NCI-H1105 (cell line): ENCODE data around the gene ACBD4.

ENCODE experiments used
- DNase-seq: peaks from one replicate; lab custom pipeline; 2025; lab: John Stamatoyannopoulos, UW

Gene ACBD4

DNA sequence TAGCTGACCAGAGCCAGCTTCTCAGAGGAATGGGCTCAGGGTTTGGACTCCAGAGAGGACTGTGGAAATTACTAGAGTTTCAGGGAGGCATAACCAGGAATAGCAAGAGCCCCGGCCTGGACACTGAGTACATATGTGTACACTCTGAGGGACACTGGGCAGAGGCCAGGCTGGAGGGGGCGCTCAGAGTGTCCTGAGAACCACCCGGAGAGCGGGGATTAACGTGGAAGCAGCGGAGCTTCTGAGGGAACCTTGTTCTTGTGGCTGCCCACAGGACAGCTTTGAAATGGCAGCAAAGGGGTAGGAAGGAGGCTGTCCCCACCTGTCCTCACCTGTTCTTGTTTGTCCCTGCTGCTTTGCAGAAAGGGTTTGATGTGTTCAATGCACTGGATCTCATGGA is 31.0 kb upstream of the ACBD4 start:
- no peak for DNase-seq

DNA sequence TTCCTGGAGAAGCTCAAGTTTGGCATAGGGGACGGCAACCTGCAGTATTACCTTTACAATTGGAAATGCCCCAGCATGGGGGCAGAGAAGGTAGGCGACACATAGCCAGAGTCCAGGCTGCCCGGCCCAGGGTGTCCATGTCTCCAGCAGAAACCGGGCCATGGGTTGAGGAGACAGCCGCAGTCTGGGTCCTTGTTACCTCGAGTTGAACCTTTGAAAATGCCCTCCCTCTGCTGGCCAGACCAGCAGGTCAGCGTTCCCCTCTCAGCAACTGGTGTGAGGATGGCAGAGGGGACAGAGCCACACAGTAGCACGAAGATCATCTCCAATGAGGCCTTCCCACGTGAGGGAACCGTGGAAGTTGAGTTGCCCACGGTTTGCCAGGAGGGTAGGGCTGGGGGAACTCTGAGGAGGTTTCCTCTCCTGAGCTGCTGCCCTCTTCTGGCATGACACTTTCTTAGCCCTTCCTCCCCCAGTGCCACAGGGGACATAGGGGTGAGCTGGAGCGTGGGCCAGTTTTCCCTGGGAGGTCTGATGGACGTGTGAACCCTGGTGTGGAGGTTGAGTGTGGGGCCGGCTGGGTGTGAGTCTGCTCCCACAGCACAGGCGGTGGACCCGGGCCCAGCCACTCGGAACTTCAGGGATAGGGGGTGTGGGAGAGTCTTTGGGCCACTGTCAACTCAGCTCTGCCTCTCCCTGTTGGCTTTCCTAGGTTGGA is 30.4 kb upstream of the ACBD4 start:
- no peak for DNase-seq

GRCh38 chr17:45106096-45106495 is 29.4 kb upstream of the ACBD4 start:
- no peak for DNase-seq

GRCh38 chr17:45106582-45106981 is 28.9 kb upstream of the ACBD4 start:
- DNase-seq = no peak

- DNase-seq = no peak
These were observed 28.0 kb upstream of the ACBD4 start for GRCh38 chr17:45107293-45108010.

- DNase-seq = no peak
These were observed 27.4 kb upstream of the ACBD4 start for GRCh38 chr17:45108051-45108450.

DNA sequence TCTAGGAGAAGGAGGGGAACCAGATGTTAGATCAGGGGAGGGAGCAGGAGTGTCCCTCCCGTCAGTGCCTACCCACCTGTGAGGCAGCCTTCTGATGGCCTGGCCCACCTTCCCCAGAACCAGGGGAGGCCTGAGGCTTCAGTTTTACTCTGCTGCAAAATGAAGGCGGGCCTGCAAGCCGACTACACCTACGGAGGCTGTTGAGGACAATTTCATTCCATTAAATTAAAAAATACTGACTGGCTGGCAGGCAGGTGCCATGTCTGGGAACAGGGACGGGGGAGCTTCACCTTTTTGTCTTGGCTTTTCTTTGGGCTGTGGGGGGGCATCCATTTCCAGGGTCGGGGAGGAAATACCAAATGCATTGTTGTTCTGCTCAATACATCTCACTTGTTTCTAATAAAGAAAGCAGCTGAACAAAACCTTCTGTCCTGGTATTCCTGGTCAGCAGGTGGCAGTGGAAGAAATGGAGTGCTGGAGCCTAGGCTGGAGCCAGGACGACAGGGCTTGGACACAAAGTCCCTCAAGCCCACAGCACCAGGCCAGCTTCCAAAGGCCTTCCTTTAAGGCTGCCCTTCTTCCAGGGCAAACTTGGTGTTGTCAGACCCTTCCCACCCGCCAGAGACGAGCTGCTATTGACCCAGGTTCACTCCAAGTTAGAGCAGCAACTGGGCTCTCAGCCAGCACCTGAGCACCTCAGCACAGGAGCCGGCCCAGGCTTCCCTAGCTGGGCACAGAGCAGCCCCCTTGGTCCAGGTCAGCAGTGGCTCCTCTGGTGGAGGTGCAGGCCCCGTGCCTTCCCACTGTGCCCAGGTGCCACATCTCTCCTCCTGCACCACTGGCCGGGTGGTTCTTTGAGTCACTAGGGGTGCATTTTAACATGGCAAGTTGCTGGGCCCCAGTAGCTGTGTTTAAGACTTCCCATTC is 26.6 kb upstream of the ACBD4 start:
- no peak for DNase-seq

- no peak for DNase-seq
These were observed 24.5 kb upstream of the ACBD4 start for GRCh38 chr17:45110676-45111611.

GRCh38 chr17:45111850-45112249 is 23.6 kb upstream of the ACBD4 start:
- no peak for DNase-seq

DNA sequence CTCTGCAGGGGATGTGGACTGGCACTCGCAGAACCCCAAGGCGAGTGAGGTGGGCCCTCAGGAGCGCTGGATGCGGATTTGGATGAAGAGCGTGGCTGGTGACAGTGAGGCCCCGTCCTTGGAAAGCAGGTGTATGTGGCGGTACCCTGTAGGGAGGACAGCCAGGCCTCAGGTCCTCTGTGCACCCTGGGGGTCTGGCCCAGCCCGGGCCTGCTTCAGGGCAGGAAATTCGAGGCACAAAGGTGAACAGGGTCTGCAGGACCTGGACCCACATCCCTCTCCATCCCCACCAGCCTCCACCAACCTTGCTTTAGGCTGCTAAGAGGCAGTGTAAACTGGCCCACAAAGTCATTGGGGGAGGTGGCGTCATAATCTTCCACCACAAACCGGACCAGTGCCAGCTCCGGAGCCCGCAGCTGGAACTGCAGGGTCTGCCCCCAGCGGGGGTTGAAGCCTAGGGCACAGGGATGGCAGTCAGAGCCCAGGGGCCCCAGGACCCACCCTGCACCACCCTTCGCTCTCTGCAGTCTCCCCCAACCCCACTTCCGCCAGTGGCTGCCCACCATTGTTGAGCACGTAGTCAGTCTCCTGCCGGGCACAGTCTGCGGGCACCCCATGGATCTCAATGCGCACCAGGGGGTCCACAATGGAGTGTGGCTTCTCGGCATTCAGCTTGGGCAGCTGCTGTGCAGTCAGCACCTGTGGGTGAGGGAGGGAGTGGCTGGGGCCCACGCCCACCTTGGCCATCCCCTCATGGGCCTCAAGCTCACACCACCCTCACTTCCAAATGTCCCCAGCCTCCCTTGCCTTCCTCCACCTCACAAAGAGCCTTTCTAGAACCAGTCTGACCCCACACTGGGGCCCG is 22.7 kb upstream of the ACBD4 start:
- DNase-seq = no peak

GRCh38 chr17:45113424-45113754 is 22.1 kb upstream of the ACBD4 start:
- no peak for DNase-seq

GRCh38 chr17:45114117-45114932 is 21.2 kb upstream of the ACBD4 start:
- no peak for DNase-seq

DNA sequence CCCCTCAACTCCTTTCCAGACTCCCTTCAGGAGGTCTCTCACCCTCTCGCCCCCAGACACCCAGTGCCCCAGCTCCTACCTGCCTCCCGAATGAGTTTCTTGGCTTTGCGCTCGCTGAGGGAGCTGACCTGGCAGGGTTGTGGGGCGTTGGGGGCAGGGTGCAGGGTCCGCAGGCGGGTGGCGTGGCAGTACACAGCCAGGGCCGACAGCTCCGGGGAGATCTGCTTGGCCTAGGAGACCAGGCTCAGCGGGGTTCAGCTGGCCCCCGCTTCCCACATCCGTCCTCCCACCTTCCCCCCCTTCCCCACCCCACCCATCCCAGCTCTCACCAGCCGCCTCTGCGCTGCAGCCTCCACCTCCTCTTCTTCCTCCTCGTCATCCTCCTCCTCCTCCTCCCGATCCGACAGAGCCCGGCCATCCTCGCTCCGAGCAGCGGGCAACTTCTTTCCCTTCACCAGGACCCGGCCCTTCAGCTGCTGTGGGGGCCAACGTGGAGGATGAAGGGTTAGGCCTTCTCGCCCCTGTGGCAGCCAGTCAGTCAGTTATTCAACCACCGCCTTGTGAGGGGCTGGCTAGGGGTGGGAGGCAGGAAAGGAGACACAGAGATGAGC is 20.4 kb upstream of the ACBD4 start:
- no peak for DNase-seq

- DNase-seq = no peak
These were observed 19.6 kb upstream of the ACBD4 start for GRCh38 chr17:45115871-45116270.

DNA sequence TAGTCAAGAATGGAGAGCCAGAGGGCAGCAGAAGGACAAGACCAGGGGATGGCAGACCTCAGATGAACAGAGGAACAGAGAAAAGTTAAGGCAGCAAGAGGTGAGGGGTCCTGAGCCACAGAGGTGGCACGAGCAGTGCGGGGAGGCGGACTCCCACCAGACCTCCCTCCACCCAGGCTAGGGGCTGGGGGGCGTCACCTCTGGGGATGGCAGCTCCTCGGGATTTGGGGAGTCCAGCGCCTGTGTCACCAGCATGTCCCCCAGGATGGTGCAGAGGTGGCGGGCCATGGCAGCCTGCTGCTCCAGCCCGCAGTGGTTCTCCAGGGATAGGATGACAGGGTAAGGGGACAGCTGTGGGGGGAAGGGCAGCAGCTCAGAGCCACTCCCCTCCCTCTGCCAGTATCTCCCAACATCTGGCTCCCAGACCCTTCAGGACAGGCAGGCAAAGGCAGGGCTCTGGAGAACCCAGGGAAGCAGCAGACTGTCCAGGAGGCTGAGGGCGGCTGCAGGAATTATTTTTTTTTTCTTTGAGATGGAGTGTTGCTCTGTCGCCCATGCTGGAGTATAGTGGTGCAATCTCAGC is 19.0 kb upstream of the ACBD4 start:
- no peak for DNase-seq

DNA sequence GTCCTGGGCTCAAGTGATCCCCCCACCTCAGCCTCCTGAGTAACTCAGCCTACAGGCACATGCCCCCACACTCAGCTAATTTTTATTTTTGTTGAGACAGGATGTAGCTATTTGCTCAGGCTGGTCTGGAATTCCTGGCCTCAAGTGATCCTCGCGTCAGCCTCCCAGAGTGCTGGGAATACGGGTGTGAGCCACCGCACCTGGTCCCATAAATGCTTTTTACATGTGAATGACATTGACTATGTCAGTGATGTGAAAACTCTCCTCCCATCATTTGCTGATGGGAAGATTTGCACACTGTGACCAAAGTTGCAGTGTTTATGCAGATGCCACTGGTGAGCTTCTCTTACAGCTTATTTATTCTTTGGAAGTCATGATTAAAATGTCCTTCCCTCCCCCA is 18.2 kb upstream of the ACBD4 start:
- DNase-seq = no peak

- no peak for DNase-seq
These were observed 17.4 kb upstream of the ACBD4 start for GRCh38 chr17:45117848-45118646.

- no peak for DNase-seq
These were observed 16.8 kb upstream of the ACBD4 start for GRCh38 chr17:45118691-45119090.
